Measurements from ENCODE around the gene FKBP1A.
A peak's percentile ranks its signal among the peaks of the same experiment; 100 is the strongest.

FKBP1A gene

GRCh38 chr20:1393507-1393882 lies 641 bp upstream of the FKBP1A start:
- no peak for TF ChIP-seq CTCF (conservative IDR thresholded peaks at IDR 0.05; ENCODE audit: low read depth, low read length)
- no peaks in the 10 kb centered on the region for H3K36me3 ChIP-seq (ENCODE audit: insufficient read depth)
- no peak overlapping the region for H3K4me3 ChIP-seq (IDR thresholded peaks at IDR 0.05; ENCODE audit: insufficient read depth, low read depth, low read length)
- no peak overlapping the region for H3K27ac ChIP-seq
- peaks cover 12% of the 10 kb centered on the region for H4K20me1 ChIP-seq (ENCODE audit: insufficient read depth)
- peaks cover 37% of the 10 kb centered on the region for H3K79me2 ChIP-seq (ENCODE audit: insufficient read depth, low read depth)
- H3K4me2 ChIP-seq: peak overlapping the region; percentile 90
- peaks cover 15% of the 10 kb centered on the region for H3K4me1 ChIP-seq (ENCODE audit: low read depth, poor library complexity, severe bottlenecking)
- H2AFZ ChIP-seq (ENCODE audit: low read depth): peak overlapping the region; percentile 81
- H3K27me3 ChIP-seq (ENCODE audit: insufficient read depth, low read depth): peaks cover 26% of the 10 kb centered on the region
- H3K9ac ChIP-seq: no peak overlapping the region

GRCh38 chr20:1392443-1392692 lies 486 bp downstream of the FKBP1A start:
- Histone ChIP-seq H3K4me2 (peak overlapping the region; percentile 96), H3K27me3 (ENCODE audit: insufficient read depth, low read depth) (peaks cover 26% of the 10 kb centered on the region), H3K4me3 (IDR thresholded peaks at IDR 0.05; ENCODE audit: insufficient read depth, low read depth, low read length) (peak overlapping the region; percentile 27), H3K4me1 (ENCODE audit: low read depth, poor library complexity, severe bottlenecking) (peaks cover 15% of the 10 kb centered on the region), H3K27ac (no peak overlapping the region), H3K9ac (peak overlapping the region; percentile 74), H2AFZ (ENCODE audit: low read depth) (peak overlapping the region; percentile 81), H3K36me3 (ENCODE audit: insufficient read depth) (no peaks in the 10 kb centered on the region), H3K79me2 (ENCODE audit: insufficient read depth, low read depth) (peaks cover 49% of the 10 kb centered on the region), H4K20me1 (ENCODE audit: insufficient read depth) (peaks cover 12% of the 10 kb centered on the region)
- no peak for TF ChIP-seq CTCF (conservative IDR thresholded peaks at IDR 0.05; ENCODE audit: low read depth, low read length)

- H3K27ac ChIP-seq: no peak overlapping the region
- H3K4me3 ChIP-seq (IDR thresholded peaks at IDR 0.05; ENCODE audit: insufficient read depth, low read depth, low read length): peak overlapping the region; percentile 27
- H3K4me1 ChIP-seq (ENCODE audit: low read depth, poor library complexity, severe bottlenecking): peaks cover 15% of the 10 kb centered on the region
- H3K36me3 ChIP-seq (ENCODE audit: insufficient read depth): no peaks in the 10 kb centered on the region
- peaks cover 26% of the 10 kb centered on the region for H3K27me3 ChIP-seq (ENCODE audit: insufficient read depth, low read depth)
- peak overlapping the region; percentile 74; the same call in 1 of the 2 replicates for H3K9ac ChIP-seq
- H3K79me2 ChIP-seq (ENCODE audit: insufficient read depth, low read depth): peaks cover 54% of the 10 kb centered on the region
- TF ChIP-seq CTCF (conservative IDR thresholded peaks at IDR 0.05; ENCODE audit: low read depth, low read length): no peak
- no peak overlapping the region for H2AFZ ChIP-seq (ENCODE audit: low read depth)
- H4K20me1 ChIP-seq (ENCODE audit: insufficient read depth): peaks cover 12% of the 10 kb centered on the region
- H3K4me2 ChIP-seq: peak overlapping the region; percentile 96
These were observed 1.0 kb downstream of the FKBP1A start for GRCh38 chr20:1391640-1392442.

GRCh38 chr20:1390581-1391403 lies 2.1 kb downstream of the FKBP1A start:
- Histone ChIP-seq H3K9ac (peak overlapping the region; percentile 74; the same call in 1 of the 2 replicates), H3K79me2 (ENCODE audit: insufficient read depth, low read depth) (peaks cover 64% of the 10 kb centered on the region), H3K4me2 (peak overlapping the region; percentile 96; the same call in 1 of the 2 replicates), H3K36me3 (ENCODE audit: insufficient read depth) (no peaks in the 10 kb centered on the region), H2AFZ (ENCODE audit: low read depth) (no peak overlapping the region), H3K4me1 (ENCODE audit: low read depth, poor library complexity, severe bottlenecking) (peaks cover 15% of the 10 kb centered on the region), H3K27me3 (ENCODE audit: insufficient read depth, low read depth) (peaks cover 17% of the 10 kb centered on the region), H3K4me3 (IDR thresholded peaks at IDR 0.05; ENCODE audit: insufficient read depth, low read depth, low read length) (no peak overlapping the region), H4K20me1 (ENCODE audit: insufficient read depth) (peaks cover 12% of the 10 kb centered on the region), H3K27ac (no peak overlapping the region)
- no peak for TF ChIP-seq CTCF (conservative IDR thresholded peaks at IDR 0.05; ENCODE audit: low read depth, low read length)
